Measurements from ENCODE around the gene ARL15. TPM values are rescaled to one million over a fixed set of nuclear protein-coding genes. Genes with fewer than 3 reads are reported as not detected.

ARL15 gene
- total and polyA plus RNA-seq, 7 donors: 11.7 to 30.7 (median 16.6) TPM

DNA sequence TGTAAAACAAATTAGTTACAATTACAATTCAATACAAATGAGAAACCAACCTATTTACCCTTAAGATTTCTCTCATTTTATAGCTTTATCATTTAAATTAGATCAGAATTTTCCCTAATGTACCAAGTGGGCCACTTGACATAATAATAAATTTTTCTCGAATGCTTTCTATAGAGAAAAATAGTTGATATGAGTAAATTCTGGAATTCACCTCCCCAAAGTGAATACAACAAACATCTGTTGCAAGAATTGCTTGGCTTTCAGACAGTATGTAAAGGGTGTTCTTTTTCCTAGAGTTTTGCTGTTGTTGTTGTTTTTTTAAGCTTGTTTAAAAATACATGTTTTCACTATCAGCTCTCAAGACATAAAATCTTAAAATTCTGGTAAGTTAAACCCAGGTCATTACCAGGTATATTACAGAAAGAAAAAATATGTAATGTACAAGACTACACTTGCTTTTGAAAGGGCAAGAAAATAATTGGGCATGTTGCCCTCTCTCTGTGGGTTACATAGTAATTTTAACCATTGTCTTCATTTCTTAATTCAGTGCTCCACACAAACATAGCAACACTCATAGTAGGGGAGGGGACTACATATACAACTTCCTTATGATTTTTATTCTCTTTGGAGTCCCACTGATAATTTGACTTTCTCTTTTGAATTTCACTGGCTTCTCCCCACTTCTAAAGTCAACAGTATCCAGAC, 200.6 kb downstream of the ARL15 start:
- WGBS, 2 donors: 86 to 87% methylated on average over 1 of the region's 1 CpG
- intact Hi-C loops (cut with DNase I): no loop called here

DNA sequence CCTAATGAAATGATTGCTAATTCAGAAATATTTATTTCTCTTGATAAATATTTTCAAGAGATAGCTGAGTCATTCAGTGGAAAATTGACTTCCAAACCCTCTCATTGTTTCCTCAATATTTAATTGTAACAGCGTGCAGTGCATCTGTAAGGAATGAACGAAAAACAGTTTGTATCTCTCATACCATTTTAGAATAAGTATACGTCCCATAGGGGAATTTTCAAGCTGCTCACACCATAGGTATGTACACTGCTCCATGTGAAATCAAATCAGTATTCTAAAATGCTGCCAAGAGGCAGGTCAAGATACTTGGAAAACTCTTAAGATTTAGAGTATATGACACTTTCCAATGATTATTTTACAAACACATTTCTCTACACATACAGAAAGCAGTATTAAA, 202.2 kb downstream of the ARL15 start:
- intact Hi-C loops (cut with DNase I): no loop called here
- 95 to 98% methylated on average over 3 of the region's 3 CpGs for WGBS, 2 donors

More for the DNA sequence above, 200.6 kb downstream of the ARL15 start:
- no peak for TF ChIP-seq EP300 (IDR thresholded peaks at IDR 0.05)
- TF ChIP-seq, protein P1, sequence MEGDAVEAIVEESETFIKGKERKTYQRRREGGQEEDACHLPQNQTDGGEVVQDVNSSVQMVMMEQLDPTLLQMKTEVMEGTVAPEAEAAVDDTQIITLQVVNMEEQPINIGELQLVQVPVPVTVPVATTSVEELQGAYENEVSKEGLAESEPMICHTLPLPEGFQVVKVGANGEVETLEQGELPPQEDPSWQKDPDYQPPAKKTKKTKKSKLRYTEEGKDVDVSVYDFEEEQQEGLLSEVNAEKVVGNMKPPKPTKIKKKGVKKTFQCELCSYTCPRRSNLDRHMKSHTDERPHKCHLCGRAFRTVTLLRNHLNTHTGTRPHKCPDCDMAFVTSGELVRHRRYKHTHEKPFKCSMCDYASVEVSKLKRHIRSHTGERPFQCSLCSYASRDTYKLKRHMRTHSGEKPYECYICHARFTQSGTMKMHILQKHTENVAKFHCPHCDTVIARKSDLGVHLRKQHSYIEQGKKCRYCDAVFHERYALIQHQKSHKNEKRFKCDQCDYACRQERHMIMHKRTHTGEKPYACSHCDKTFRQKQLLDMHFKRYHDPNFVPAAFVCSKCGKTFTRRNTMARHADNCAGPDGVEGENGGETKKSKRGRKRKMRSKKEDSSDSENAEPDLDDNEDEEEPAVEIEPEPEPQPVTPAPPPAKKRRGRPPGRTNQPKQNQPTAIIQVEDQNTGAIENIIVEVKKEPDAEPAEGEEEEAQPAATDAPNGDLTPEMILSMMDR (IDR thresholded peaks at IDR 0.05): no peak
- no peak for TF ChIP-seq POLR2AphosphoS5 (IDR thresholded peaks at IDR 0.05)
- no peak for TF ChIP-seq POLR2A (IDR thresholded peaks at IDR 0.05)
- no peak overlapping the region for H3K27ac ChIP-seq
- H3K4me3 ChIP-seq: no peak overlapping the region
- H3K4me1 ChIP-seq: no peaks in the 10 kb centered on the region
- H3K36me3 ChIP-seq: no peaks in the 10 kb centered on the region
- no peaks in the 10 kb centered on the region for H3K27me3 ChIP-seq
- DNase-seq: no peak
- no peaks in the 10 kb centered on the region for H3K9me3 ChIP-seq

DNA sequence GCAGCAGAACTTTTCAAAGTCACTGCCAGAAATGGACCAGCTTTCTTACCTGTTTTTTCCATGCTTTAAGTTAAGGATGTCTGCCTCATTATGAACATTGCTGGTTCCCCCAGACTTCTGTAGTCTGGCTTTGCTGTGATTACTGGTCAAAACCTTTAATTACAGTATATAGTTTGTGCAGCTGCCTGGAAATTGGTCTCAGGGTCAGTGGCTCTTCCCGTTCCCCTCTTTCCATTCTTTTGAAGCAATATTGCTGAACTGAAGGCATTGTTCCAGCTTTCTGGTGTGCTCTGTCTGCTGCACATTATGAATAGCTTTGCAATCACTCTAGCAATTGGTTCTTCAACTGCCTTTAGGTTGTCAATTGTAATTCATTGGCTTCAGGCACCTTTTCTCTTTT, 206.5 kb downstream of the ARL15 start:
- Histone ChIP-seq H3K36me3 (no peaks in the 10 kb centered on the region), H3K4me3 (no peak overlapping the region), H3K27ac (no peak overlapping the region), H3K27me3 (no peaks in the 10 kb centered on the region), H3K4me1 (no peaks in the 10 kb centered on the region), H3K9me3 (no peaks in the 10 kb centered on the region)
- TF ChIP-seq, protein P1 (IDR thresholded peaks at IDR 0.05): no peak
- TF ChIP-seq POLR2AphosphoS5 (IDR thresholded peaks at IDR 0.05) (no peak), EP300 (IDR thresholded peaks at IDR 0.05) (no peak), POLR2A (IDR thresholded peaks at IDR 0.05) (no peak)
- intact Hi-C loops (cut with DNase I): no loop called here
- 67 to 79% methylated on average over 1 of the region's 1 CpG for WGBS, 2 donors
- no peak for DNase-seq

More for the DNA sequence above, 202.2 kb downstream of the ARL15 start:
- no peak overlapping the region for H3K4me3 ChIP-seq
- no peaks in the 10 kb centered on the region for H3K9me3 ChIP-seq
- TF ChIP-seq POLR2A (IDR thresholded peaks at IDR 0.05) (no peak), POLR2AphosphoS5 (IDR thresholded peaks at IDR 0.05) (no peak), EP300 (IDR thresholded peaks at IDR 0.05) (no peak)
- TF ChIP-seq, protein P1 (IDR thresholded peaks at IDR 0.05): no peak
- no peaks in the 10 kb centered on the region for H3K4me1 ChIP-seq
- no peaks in the 10 kb centered on the region for H3K27me3 ChIP-seq
- H3K27ac ChIP-seq: no peak overlapping the region
- DNase-seq: no peak
- H3K36me3 ChIP-seq: no peaks in the 10 kb centered on the region

DNA sequence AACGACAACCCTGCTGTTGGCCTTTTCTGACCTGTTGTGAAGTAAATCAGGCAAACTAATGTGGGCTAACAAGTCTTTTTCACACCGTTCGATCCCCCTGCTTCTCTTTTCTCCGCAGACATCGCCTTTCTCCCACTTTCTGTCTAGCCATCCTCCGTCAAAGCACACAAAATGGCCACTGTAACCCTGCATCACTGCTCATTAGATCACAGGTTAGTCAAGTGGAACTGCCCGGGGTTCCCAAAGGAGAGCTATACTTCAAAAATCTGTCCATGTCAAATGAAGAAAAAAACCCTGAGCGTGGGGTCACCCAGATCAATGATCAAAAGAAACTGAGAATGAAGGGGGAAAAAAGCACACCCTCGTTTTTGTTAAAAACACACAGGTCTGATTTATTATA, 212.1 kb downstream of the ARL15 start:
- Histone ChIP-seq H3K27ac (no peak overlapping the region), H3K4me1 (peaks cover 0 to 11% (median 9%) of the 10 kb centered on the region in 4 donors), H3K9me3 (no peaks in the 10 kb centered on the region), H3K36me3 (no peaks in the 10 kb centered on the region), H3K27me3 (no peaks in the 10 kb centered on the region), H3K4me3 (no peak overlapping the region)
- TF ChIP-seq POLR2AphosphoS5 (IDR thresholded peaks at IDR 0.05): no peak
- WGBS, 2 donors: 89 to 94% methylated on average over 9 of the region's 9 CpGs
- no peak for DNase-seq
- intact Hi-C loops (cut with DNase I): no loop called here

DNA sequence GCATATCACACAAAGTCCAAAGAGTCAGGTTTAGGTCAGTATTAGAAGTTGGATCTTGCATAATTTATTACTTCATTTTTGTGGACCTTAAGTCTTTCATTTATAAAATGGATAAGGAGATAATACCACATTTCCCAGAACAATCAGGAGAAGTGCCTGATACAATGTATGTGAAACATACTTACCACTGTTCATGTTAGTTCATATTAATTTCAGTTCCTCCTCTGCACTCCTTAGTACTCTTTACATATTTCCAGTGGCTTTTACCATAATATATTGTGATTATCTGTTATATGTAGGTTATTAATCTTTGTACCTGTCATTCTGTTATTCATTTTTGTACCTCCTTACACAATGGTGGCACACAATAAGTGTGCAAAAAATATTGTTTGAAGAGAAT, 214.4 kb downstream of the ARL15 start:
- intact Hi-C loops (cut with DNase I): no loop called here
- Histone ChIP-seq H3K4me1 (peaks cover 0 to 34% (median 28%) of the 10 kb centered on the region in 4 donors), H3K27me3 (no peaks in the 10 kb centered on the region), H3K27ac (no peak overlapping the region), H3K4me3 (no peak overlapping the region), H3K9me3 (no peaks in the 10 kb centered on the region), H3K36me3 (no peaks in the 10 kb centered on the region)
- no peak for TF ChIP-seq EP300 (IDR thresholded peaks at IDR 0.05)
- TF ChIP-seq POLR2A (IDR thresholded peaks at IDR 0.05): no peak
- no peak for TF ChIP-seq POLR2AphosphoS5 (IDR thresholded peaks at IDR 0.05)
- TF ChIP-seq, protein P1 (IDR thresholded peaks at IDR 0.05): no peak
- no peak for DNase-seq

Data from sigmoid colon (tissue), 7 donors.